ENCODE measurements around the gene GALNT7.

DNA sequence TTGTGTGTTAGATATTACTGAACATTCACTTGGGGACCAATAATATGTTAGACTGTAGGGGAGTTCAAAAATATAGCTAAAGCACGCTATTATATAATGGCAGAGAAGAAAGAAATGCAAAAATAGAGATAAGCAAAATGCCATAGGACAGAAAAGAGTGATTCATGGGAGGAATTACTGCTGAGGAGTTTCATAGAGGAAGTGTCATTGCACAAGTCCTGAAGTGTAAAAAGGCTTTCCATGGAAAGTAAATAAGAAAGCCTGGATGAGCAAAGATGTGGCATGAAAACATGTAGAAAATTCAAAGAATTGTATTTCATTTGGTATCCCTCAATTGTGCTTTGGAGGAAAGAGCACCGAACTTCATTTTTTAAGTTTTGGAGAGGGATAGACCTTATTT lies 151.1 kb downstream of the GALNT7 start:
- TF ChIP-seq, protein P1, sequence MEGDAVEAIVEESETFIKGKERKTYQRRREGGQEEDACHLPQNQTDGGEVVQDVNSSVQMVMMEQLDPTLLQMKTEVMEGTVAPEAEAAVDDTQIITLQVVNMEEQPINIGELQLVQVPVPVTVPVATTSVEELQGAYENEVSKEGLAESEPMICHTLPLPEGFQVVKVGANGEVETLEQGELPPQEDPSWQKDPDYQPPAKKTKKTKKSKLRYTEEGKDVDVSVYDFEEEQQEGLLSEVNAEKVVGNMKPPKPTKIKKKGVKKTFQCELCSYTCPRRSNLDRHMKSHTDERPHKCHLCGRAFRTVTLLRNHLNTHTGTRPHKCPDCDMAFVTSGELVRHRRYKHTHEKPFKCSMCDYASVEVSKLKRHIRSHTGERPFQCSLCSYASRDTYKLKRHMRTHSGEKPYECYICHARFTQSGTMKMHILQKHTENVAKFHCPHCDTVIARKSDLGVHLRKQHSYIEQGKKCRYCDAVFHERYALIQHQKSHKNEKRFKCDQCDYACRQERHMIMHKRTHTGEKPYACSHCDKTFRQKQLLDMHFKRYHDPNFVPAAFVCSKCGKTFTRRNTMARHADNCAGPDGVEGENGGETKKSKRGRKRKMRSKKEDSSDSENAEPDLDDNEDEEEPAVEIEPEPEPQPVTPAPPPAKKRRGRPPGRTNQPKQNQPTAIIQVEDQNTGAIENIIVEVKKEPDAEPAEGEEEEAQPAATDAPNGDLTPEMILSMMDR (IDR thresholded peaks at IDR 0.05; ENCODE audit: insufficient read depth, low read length, poor library complexity, severe bottlenecking), result no peak
- TF ChIP-seq EZH2phosphoT487 (conservative IDR thresholded peaks at IDR 0.05; ENCODE audit: low read length), result no peak

Measured in SU-DHL-6 (cell line).